Measurements from ENCODE around the gene NFATC1. TPM values are rescaled to one million over a fixed set of nuclear protein-coding genes. Genes with fewer than 3 reads are reported as not detected.

The NFATC1 gene
- total RNA-seq, 3 donors from 2014 or later (not counting 1 experiment from before 2014, with no cell fraction given): 35.8 to 47.4 (median 37.1) TPM

DNA sequence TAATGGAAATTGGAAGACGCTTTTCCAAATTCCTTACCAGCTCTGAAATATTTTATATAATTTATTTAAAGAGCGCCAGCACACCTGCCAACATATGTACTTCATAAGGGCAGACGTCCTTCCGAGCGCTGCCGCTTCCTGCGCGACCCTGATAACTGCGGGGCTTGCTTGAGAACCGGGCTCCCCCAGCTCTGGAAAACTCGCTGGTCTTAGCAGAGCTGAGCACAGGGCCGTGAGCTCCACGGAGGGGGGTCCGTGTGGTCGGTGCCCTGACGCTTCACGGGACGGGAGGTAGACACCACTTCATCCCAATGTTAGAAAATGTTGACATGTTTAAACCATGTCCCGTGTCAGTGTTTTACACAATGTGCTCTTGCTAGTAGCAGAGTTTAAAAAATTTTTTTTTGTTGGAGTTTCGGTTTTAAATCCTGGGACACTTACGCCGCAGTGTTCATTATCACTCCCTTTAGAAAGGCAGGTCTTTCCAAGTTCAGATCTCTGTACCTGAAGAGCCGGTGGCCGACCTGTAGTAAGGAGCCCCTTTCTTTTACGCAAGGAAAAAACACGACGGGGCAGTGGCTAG lies 1.6 kb downstream of the NFATC1 start:
- Histone ChIP-seq H3K27ac (ENCODE audit: low read length) (no peak overlapping the region), H3K27me3 (ENCODE audit: control insufficient read depth, insufficient read depth, low read length) (peaks cover 23% of the 10 kb centered on the region), H3K9me3 (ENCODE audit: control insufficient read depth, insufficient read depth, low read length) (no peaks in the 10 kb centered on the region), H3K4me3 (ENCODE audit: low read length) (no peak overlapping the region), H3K4me1 (ENCODE audit: control insufficient read depth, insufficient read depth, low read length) (peaks cover 67% of the 10 kb centered on the region), H3K36me3 (ENCODE audit: control insufficient read depth, insufficient read depth, low read length) (peaks cover 2% of the 10 kb centered on the region)
- intact Hi-C loops (cut with micrococcal nuclease): no loop called here
- H3K36me3 Mint-ChIP-seq: no peaks in the 10 kb centered on the region
- peaks cover 10 to 16% of the 10 kb centered on the region in 2 donors for H3K27me3 Mint-ChIP-seq (ENCODE audit: low read depth in 2 of 2)
- peak overlapping the region; percentile 88 for H3K4me3 Mint-ChIP-seq
- H3K9me3 Mint-ChIP-seq: no peaks in the 10 kb centered on the region
- WGBS (ENCODE audit: insufficient coverage): 92% methylated on average over 27 of the region's 27 CpGs
- ATAC-seq (no peak), DNase-seq (no peak)
- H3K4me1 Mint-ChIP-seq: peaks cover 22 to 44% of the 10 kb centered on the region in 2 donors
- no peak for TF ChIP-seq CTCF (IDR thresholded peaks at IDR 0.05)
- H3K27ac Mint-ChIP-seq: no peak overlapping the region

DNA sequence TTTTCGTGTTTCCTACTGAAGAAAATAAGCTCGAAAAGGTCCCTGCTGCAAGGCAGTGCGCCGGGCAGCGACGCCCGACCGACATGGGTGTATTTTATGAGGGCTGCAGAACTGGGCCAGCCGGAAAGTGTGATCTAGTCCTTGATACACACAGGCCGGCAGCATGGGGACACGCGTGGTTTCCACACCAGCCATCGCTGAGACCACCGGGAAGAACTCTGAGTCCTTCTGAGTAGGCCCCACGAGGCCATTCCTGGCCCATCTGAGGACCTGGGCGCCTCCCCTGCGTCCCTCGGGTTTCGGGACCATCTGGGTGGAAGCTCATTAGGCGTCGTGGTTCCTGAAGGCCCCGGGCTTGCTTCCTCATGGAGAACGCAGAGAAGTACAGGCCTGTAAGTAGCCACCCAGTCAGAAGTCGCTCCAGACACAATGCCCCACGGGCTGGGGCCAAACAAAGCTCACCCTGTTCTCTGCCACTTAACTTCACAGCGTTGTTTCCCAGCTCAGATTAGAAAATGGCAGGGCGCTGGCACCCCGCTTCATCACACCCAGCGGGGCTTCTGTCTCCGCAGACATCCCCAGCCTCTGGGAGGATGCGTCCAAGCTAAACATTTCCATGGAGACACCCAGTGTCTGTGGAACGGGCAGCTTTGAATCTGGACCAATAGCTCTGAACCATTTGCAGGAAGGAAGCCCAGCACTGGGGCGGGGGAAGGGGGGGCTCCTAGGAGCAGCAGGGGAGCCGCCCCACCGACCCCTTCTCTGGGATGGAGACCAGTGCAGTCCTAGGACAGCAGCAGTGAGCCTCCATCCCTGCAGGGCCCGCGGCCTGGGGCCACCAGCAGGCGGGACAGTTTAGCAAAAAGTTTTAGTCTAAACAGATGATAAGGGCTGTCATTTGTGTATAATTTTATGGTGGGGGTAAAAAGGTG lies 2.4 kb downstream of the NFATC1 start:
- ATAC-seq: no peak
- 86% methylated on average over 38 of the region's 38 CpGs for whole genome bisulfite sequencing (ENCODE audit: insufficient coverage)
- peaks cover 18% of the 10 kb centered on the region for H3K27me3 ChIP-seq (ENCODE audit: control insufficient read depth, insufficient read depth, low read length)

DNA sequence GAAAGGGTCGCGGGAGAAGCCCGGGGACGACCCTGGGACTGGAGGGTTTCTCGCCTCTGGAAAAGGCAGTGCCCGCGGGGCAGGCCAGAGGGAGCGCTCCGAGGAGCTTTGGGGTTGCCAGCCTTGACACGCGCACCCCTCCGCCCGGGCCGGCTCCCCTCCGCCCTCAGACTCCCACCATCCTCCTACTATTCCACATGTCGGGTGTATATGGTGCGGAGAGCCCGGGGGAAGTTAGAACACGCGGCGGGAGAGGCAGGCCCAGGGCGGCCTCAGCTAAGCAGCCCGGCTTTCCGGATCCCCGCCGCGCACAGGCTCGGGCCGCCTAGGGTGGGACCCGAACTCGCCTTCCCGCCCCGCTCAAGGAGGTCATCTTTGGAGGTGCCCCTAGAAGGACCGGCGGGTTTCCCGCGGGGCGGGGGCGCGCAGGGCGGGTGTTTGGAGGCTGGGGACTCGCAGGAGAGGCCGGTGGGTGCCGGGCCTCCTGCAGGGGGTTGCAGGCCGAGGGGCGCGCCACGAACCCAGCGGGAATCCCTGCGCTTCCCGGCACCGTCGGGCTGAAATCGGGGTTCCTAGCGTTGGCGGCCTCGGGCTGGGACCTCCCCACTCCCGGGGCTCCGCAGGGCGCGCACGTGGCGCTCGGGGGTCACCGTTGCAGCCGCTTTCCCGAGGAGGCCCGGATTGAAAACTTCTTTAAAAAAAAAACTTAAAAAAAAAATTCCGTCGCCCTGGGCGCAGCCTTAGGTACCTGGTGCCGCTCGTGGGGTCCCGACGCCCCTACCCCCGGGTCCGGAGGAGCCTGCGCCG lies 3.7 kb downstream of the NFATC1 start:
- no peaks in the 10 kb centered on the region for H3K9me3 Mint-ChIP-seq
- DNase-seq (peak in 1 of 2 donors; percentile 49), ATAC-seq (peak; percentile 1 to 25 (median 9))
- H3K4me1 Mint-ChIP-seq: peaks cover 37 to 51% of the 10 kb centered on the region in 2 donors
- Histone ChIP-seq H3K27me3 (ENCODE audit: control insufficient read depth, insufficient read depth, low read length) (peaks cover 13% of the 10 kb centered on the region), H3K27ac (ENCODE audit: low read length) (peak overlapping the region; percentile 62), H3K36me3 (ENCODE audit: control insufficient read depth, insufficient read depth, low read length) (peaks cover 2% of the 10 kb centered on the region), H3K9me3 (ENCODE audit: control insufficient read depth, insufficient read depth, low read length) (no peaks in the 10 kb centered on the region), H3K4me3 (ENCODE audit: low read length) (peak overlapping the region; percentile 54), H3K4me1 (ENCODE audit: control insufficient read depth, insufficient read depth, low read length) (peaks cover 69% of the 10 kb centered on the region)
- H3K4me3 Mint-ChIP-seq: peak overlapping the region; percentile 88
- intact Hi-C loops (cut with micrococcal nuclease): loop anchor here (2.0 to 5.0 kb wide), 2 partner anchors 279 to 332 kb away; partner anchors contain the start of genes ATP9B and CTDP1
- no peak for TF ChIP-seq CTCF (IDR thresholded peaks at IDR 0.05)
- peaks cover 0 to 4% of the 10 kb centered on the region in 2 donors for H3K27me3 Mint-ChIP-seq (ENCODE audit: low read depth in 2 of 2)
- no peaks in the 10 kb centered on the region for H3K36me3 Mint-ChIP-seq
- 3% methylated on average over 79 of the region's 79 CpGs for WGBS (ENCODE audit: insufficient coverage)
- H3K27ac Mint-ChIP-seq: peak overlapping the region; percentile 74 to 83

More for the DNA sequence above, 2.4 kb downstream of the NFATC1 start:
- no peaks in the 10 kb centered on the region for H3K9me3 Mint-ChIP-seq
- peaks cover 2 to 10% of the 10 kb centered on the region in 2 donors for H3K27me3 Mint-ChIP-seq (ENCODE audit: low read depth in 2 of 2)
- Histone ChIP-seq H3K4me1 (ENCODE audit: control insufficient read depth, insufficient read depth, low read length) (peaks cover 68% of the 10 kb centered on the region), H3K4me3 (ENCODE audit: low read length) (no peak overlapping the region), H3K27ac (ENCODE audit: low read length) (no peak overlapping the region), H3K36me3 (ENCODE audit: control insufficient read depth, insufficient read depth, low read length) (peaks cover 2% of the 10 kb centered on the region), H3K9me3 (ENCODE audit: control insufficient read depth, insufficient read depth, low read length) (no peaks in the 10 kb centered on the region)
- no peak for TF ChIP-seq CTCF (IDR thresholded peaks at IDR 0.05)
- intact Hi-C loops (cut with micrococcal nuclease): no loop called here
- H3K27ac Mint-ChIP-seq: peak overlapping the region; percentile 74 to 83
- H3K36me3 Mint-ChIP-seq: no peaks in the 10 kb centered on the region
- DNase-seq: no peak
- H3K4me1 Mint-ChIP-seq: peaks cover 29 to 46% of the 10 kb centered on the region in 2 donors
- peak overlapping the region; percentile 88 for H3K4me3 Mint-ChIP-seq
